Activated CD8-positive, alpha-beta T cell treated with anti-CD3 and anti-CD28 coated beads, Interleukin-2, amount 10 ng/mL, durations not matched to agents 7 days and 5 days (primary cell): ENCODE results near the gene IFNA21. TPM values are rescaled to one million over a fixed set of nuclear protein-coding genes. Genes with fewer than 3 reads are reported as not detected.
"Not testable (repeated sequence)": the region's sequence is repeated elsewhere in the genome, so short reads cannot be mapped to it uniquely, and the experiment has no call there.

Experiments
- ATAC-seq: fragments of 150-1000 bp; cut with Tn5 transposase; one replicate; pipeline ENCODE4 v1.10.0; 2021; ENCODE audit warnings: moderate library complexity
- CTCF ChIA-PET: fragments of 350-600 bp; sonication (Branson Sonifier 250); formaldehyde crosslinking; loops from one replicate; lab custom pipeline; 2021; ENCODE audit warnings: antibody characterized with exemption; lab: Charles Lee
- POLR2A ChIA-PET: fragments of 350-600 bp; sonication (Branson Sonifier 250); formaldehyde crosslinking; loops from one replicate; lab custom pipeline; 2021; ENCODE audit warnings: antibody characterized with exemption; lab: Charles Lee
- DNase-seq: peaks from one replicate; pipeline ENCODE4 v3.0.0-alpha.2; 2020
- H3K27ac Mint-ChIP-seq: one replicate; pipeline ENCODE4 v1.8.0; 2021; ENCODE audit warnings: mild to moderate bottlenecking, mixed read lengths
- H3K27me3 Mint-ChIP-seq: one replicate; pipeline ENCODE4 v1.8.0; 2021; ENCODE audit warnings: low read depth, mixed read lengths
- H3K36me3 Mint-ChIP-seq: one replicate; pipeline ENCODE4 v1.8.0; 2021; ENCODE audit warnings: low read depth, mixed read lengths
- H3K4me1 Mint-ChIP-seq: one replicate; pipeline ENCODE4 v1.8.0; 2021; ENCODE audit warnings: low read depth, mixed read lengths
- H3K4me3 Mint-ChIP-seq: one replicate; pipeline ENCODE4 v1.8.0; 2021; ENCODE audit warnings: mild to moderate bottlenecking, mixed read lengths
- H3K9me3 Mint-ChIP-seq: one replicate; pipeline ENCODE4 v1.8.0; 2022; ENCODE audit warnings: mixed read lengths; ENCODE audit not compliant: insufficient read depth
- total RNA-seq, 2 experiments: library from RNA; stranded (reverse); gene quantifications; one replicate each; pipeline ENCODE4 v1.2.3, GENCODE V29; 2021

IFNA21 gene
- total RNA-seq, 2 experiments from 2014 or later, result not detected

- ATAC-seq, result no peak
- ChIA-PET CTCF (no interaction called here), POLR2A (no interaction called here)
- no peak for DNase-seq
- Mint-ChIP-seq H3K9me3 (no peaks in the 10 kb centered on the region), H3K4me1 (peaks cover 11% of the 10 kb centered on the region), H3K27ac (no peak overlapping the region), H3K27me3 (peaks cover 18% of the 10 kb centered on the region), H3K4me3 (no peak overlapping the region), H3K36me3 (peaks cover 4% of the 10 kb centered on the region)
Measured at GRCh38 chr9:21137020-21137419, 29.4 kb downstream of the IFNA21 start.

GRCh38 chr9:21135736-21136135 is 30.7 kb downstream of the IFNA21 start:
- ChIA-PET CTCF (no interaction called here), POLR2A (no interaction called here)
- ATAC-seq (no peak), DNase-seq (no peak)
- Mint-ChIP-seq H3K9me3 (no peaks in the 10 kb centered on the region), H3K36me3 (no peaks in the 10 kb centered on the region), H3K4me1 (peaks cover under 1% of the 10 kb centered on the region), H3K27ac (no peak overlapping the region), H3K27me3 (peaks cover 18% of the 10 kb centered on the region), H3K4me3 (no peak overlapping the region)

- H3K36me3 Mint-ChIP-seq, result peaks cover 12% of the 10 kb centered on the region
- POLR2A ChIA-PET, result interaction anchor here (0.7 kb wide), 1 partner anchor 363 kb away, joined by 3 read pairs; no protein-coding TSS in a partner anchor
- ATAC-seq, H3K4me1 Mint-ChIP-seq, DNase-seq, CTCF ChIA-PET, H3K4me3 Mint-ChIP-seq: not testable (repeated sequence)
- peaks cover 13% of the 10 kb centered on the region for H3K9me3 Mint-ChIP-seq
- peak overlapping the region; percentile 56 for H3K27ac Mint-ChIP-seq
- H3K27me3 Mint-ChIP-seq, result peaks cover 18% of the 10 kb centered on the region
Measured at GRCh38 chr9:21128186-21128585, 38.3 kb downstream of the IFNA21 start.

GRCh38 chr9:21121595-21122251 is 44.7 kb downstream of the IFNA21 start:
- H3K4me1 Mint-ChIP-seq, result peaks cover 17% of the 10 kb centered on the region
- no peaks in the 10 kb centered on the region for H3K9me3 Mint-ChIP-seq
- H3K27me3 Mint-ChIP-seq, result peaks cover 34% of the 10 kb centered on the region
- H3K27ac Mint-ChIP-seq, result no peak overlapping the region
- ChIA-PET POLR2A (no interaction called here), CTCF (interaction anchor here (0.7 to 1.8 kb wide), 3 partner anchors 10 to 239 kb away, joined by 3 to 8 read pairs (median 5); partner anchors contain the start of gene IFNB1)
- no peaks in the 10 kb centered on the region for H3K36me3 Mint-ChIP-seq
- DNase-seq (no peak), ATAC-seq (no peak)
- no peak overlapping the region for H3K4me3 Mint-ChIP-seq

GRCh38 chr9:21121079-21121478 is 45.4 kb downstream of the IFNA21 start:
- peaks cover 17% of the 10 kb centered on the region for H3K4me1 Mint-ChIP-seq
- H3K36me3 Mint-ChIP-seq, result no peaks in the 10 kb centered on the region
- no peak overlapping the region for H3K4me3 Mint-ChIP-seq
- H3K27me3 Mint-ChIP-seq, result peaks cover 38% of the 10 kb centered on the region
- POLR2A ChIA-PET, result no interaction called here
- no peaks in the 10 kb centered on the region for H3K9me3 Mint-ChIP-seq
- H3K27ac Mint-ChIP-seq, result no peak overlapping the region
- no peak for ATAC-seq
- CTCF ChIA-PET, result interaction anchor here (0.7 to 1.8 kb wide), 3 partner anchors 9 to 238 kb away, joined by 3 to 8 read pairs (median 5); partner anchors contain the start of gene IFNB1
- no peak for DNase-seq

GRCh38 chr9:21119093-21119770 is 47.2 kb downstream of the IFNA21 start:
- peaks cover 17% of the 10 kb centered on the region for H3K4me1 Mint-ChIP-seq
- H3K4me3 Mint-ChIP-seq, result no peak overlapping the region
- H3K36me3 Mint-ChIP-seq, result no peaks in the 10 kb centered on the region
- CTCF ChIA-PET, result interaction anchor here (0.7 to 2.1 kb wide), 3 partner anchors 8 to 1601 kb away, joined by 3 to 12 read pairs (median 6); no protein-coding TSS in a partner anchor
- no peak for DNase-seq
- H3K27me3 Mint-ChIP-seq, result peaks cover 42% of the 10 kb centered on the region
- POLR2A ChIA-PET, result interaction anchor here (1.0 kb wide), 1 partner anchor 539 kb away, joined by 3 read pairs; no protein-coding TSS in a partner anchor
- no peaks in the 10 kb centered on the region for H3K9me3 Mint-ChIP-seq
- H3K27ac Mint-ChIP-seq, result no peak overlapping the region
- ATAC-seq, result no peak

Other genes starting within 250 kb of the IFNA21 start
- gene HACD4, start 135.0 kb downstream of the IFNA21 start, total RNA-seq, result 10 to 100 TPM; 13.3 to 13.9 TPM
- not detected for gene IFNB1, start 88.7 kb downstream of the IFNA21 start, total RNA-seq
- gene IFNW1, start 24.8 kb downstream of the IFNA21 start, total RNA-seq, result not detected
- gene IFNA4, start 20.9 kb upstream of the IFNA21 start, total RNA-seq, result not detected
- not detected for gene IFNA7, start 35.5 kb upstream of the IFNA21 start, total RNA-seq
- gene IFNA10, start 40.5 kb upstream of the IFNA21 start, total RNA-seq, result not detected
- not detected for gene IFNA16, start 50.7 kb upstream of the IFNA21 start, total RNA-seq
- not detected for gene IFNA17, start 61.6 kb upstream of the IFNA21 start, total RNA-seq
- not detected for gene IFNA14, start 73.3 kb upstream of the IFNA21 start, total RNA-seq
- not detected for gene IFNA5, start 138.7 kb upstream of the IFNA21 start, total RNA-seq
- 10 to 100 TPM; 17.9 to 18.8 TPM for gene KLHL9, start 168.7 kb upstream of the IFNA21 start, total RNA-seq
- gene IFNA6, start 184.2 kb upstream of the IFNA21 start, total RNA-seq, result not detected
- gene IFNA13, start 201.4 kb upstream of the IFNA21 start, total RNA-seq, result not detected
- not detected for gene IFNA2, start 218.7 kb upstream of the IFNA21 start, total RNA-seq
- not detected for gene IFNA8, start 242.5 kb upstream of the IFNA21 start, total RNA-seq